Ishikawa (cell line): ENCODE data around the gene SAMSN1.

Experiments
- CEBPB ChIP-seq: IDR thresholded peaks from 2 replicates; pipeline ENCODE4 v1.6.1; 2012
- ZBTB7A ChIP-seq: IDR thresholded peaks from 2 replicates; pipeline ENCODE4 v1.6.1; 2012; ENCODE audit warnings: low read depth
- TF ChIP-seq, protein P1 (sequence below): IDR thresholded peaks from 2 replicates; pipeline ENCODE4 v1.6.1; 2012

DNA sequence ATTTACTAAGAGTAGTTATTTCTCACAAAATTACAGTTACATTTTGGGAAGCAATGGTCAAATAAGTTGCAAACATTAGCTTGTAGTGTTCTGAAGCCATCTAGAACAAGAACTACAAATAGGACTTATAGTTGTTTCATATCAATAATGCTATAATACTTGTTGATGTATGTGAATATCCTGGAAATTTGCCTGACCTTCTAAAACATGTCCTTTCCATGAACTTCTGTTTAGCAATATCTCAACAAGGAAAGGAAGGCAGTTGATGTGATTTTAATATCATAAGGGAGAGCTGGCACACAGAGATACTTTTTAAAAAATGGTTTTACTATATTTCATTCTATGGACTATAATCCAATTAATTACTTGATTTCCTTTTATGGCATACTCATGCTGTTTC, 47.1 kb upstream of the SAMSN1 start:
- no peak for TF ChIP-seq CEBPB
- TF ChIP-seq, protein P1, sequence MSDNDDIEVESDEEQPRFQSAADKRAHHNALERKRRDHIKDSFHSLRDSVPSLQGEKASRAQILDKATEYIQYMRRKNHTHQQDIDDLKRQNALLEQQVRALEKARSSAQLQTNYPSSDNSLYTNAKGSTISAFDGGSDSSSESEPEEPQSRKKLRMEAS = no peak
- no peak for TF ChIP-seq ZBTB7A
